Osteocyte (in vitro differentiated cells): ENCODE data around the gene RASSF5. TPM values are rescaled to one million over a fixed set of nuclear protein-coding genes. Genes with fewer than 3 reads are reported as not detected.
"Not testable (repeated sequence)": the region's sequence is repeated elsewhere in the genome, so short reads cannot be mapped to it uniquely, and the experiment has no call there.

Source experiments
- DNase-seq: peaks from one replicate; pipeline ENCODE4 v3.0.0; 2021; ENCODE audit warnings: mixed read lengths; ENCODE audit not compliant: unreplicated experiment; ENCODE audit errors: extremely low spot score
- H3K27ac Mint-ChIP-seq: one replicate; pipeline ENCODE4 v1.8.0; 2021; ENCODE audit warnings: mild to moderate bottlenecking, mixed read lengths; ENCODE audit not compliant: unreplicated experiment
- H3K27me3 Mint-ChIP-seq: one replicate; pipeline ENCODE4 v1.8.0; 2021; ENCODE audit warnings: mixed read lengths; ENCODE audit not compliant: unreplicated experiment
- H3K36me3 Mint-ChIP-seq: one replicate; pipeline ENCODE4 v1.8.0; 2021; ENCODE audit warnings: mixed read lengths; ENCODE audit not compliant: unreplicated experiment
- H3K4me1 Mint-ChIP-seq: one replicate; pipeline ENCODE4 v1.8.0; 2021; ENCODE audit warnings: mixed read lengths; ENCODE audit not compliant: unreplicated experiment
- H3K4me3 Mint-ChIP-seq: one replicate; pipeline ENCODE4 v1.8.0; 2021; ENCODE audit warnings: mild to moderate bottlenecking, moderate library complexity, mixed read lengths; ENCODE audit not compliant: unreplicated experiment
- H3K9me3 Mint-ChIP-seq: one replicate; pipeline ENCODE4 v1.8.0; 2021; ENCODE audit warnings: mixed read lengths; ENCODE audit not compliant: unreplicated experiment
- total RNA-seq: library from RNA; stranded (reverse); gene quantifications from 2 replicates; pipeline ENCODE4 v1.2.1, GENCODE V29; 2021
- TF ChIP-seq, protein P1 (sequence below): fragments of 200-600 bp; sonication (generic); IDR thresholded peaks from 2 replicates; pipeline ENCODE4 v1.5.0; 2021; ENCODE audit warnings: antibody characterized with exemption, mild to moderate bottlenecking, moderate library complexity

Gene RASSF5
- total RNA-seq, 1 donor from 2014 or later: not detected

DNA sequence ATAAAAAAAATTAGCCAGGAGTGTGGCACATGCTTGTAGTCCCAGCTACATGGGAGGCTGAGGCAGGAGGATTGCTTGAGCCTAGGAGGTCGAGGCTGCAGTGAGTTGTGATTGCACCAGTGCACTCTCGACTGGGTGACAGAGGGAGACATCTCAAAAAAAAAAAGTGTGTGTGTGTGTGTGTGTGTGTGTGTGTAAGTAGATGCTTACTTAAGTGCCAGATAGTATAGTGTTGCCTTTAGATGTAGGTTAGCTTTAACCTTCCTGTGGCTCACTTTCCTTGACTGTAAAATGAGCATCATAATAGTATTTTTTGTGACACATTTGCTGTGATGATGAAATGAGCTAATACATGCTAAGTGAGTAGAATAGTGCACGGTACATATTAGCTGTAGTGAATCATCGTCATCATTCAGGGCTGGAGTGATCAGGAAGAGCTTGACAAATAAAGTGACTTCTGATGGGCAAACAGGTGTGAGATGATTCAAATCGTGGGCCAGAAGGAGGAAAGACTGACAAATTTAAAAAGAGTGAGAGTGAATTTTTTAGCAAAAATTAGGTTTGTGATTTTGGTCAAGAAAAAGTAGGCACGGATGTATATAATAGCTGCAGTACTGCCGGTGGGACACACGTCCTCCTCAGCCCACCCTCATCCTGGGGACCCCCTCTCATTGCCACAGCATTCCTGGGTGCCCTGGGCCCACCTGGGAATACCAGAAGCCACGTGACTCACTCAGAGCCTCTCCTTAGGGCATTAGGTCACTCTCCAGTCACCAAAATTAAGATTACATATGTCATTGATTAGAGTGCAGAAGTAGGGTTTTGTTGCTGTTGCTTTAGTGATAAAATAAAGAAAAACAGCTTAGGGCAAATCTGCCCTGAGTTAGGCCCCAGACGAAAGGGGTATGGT, 71.0 kb downstream of the RASSF5 start:
- DNase-seq: no peak
- H3K27ac Mint-ChIP-seq: no peak overlapping the region

GRCh38 chr1:206578978-206579374, 71.6 kb downstream of the RASSF5 start:
- H3K36me3 Mint-ChIP-seq: no peaks in the 10 kb centered on the region
- H3K4me1 Mint-ChIP-seq: peaks cover 4% of the 10 kb centered on the region
- TF ChIP-seq, protein P1, sequence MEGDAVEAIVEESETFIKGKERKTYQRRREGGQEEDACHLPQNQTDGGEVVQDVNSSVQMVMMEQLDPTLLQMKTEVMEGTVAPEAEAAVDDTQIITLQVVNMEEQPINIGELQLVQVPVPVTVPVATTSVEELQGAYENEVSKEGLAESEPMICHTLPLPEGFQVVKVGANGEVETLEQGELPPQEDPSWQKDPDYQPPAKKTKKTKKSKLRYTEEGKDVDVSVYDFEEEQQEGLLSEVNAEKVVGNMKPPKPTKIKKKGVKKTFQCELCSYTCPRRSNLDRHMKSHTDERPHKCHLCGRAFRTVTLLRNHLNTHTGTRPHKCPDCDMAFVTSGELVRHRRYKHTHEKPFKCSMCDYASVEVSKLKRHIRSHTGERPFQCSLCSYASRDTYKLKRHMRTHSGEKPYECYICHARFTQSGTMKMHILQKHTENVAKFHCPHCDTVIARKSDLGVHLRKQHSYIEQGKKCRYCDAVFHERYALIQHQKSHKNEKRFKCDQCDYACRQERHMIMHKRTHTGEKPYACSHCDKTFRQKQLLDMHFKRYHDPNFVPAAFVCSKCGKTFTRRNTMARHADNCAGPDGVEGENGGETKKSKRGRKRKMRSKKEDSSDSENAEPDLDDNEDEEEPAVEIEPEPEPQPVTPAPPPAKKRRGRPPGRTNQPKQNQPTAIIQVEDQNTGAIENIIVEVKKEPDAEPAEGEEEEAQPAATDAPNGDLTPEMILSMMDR: no peak
- peaks cover 12% of the 10 kb centered on the region for H3K27me3 Mint-ChIP-seq
- H3K4me3 Mint-ChIP-seq: no peak overlapping the region
- no peak overlapping the region for H3K27ac Mint-ChIP-seq
- H3K9me3 Mint-ChIP-seq: no peaks in the 10 kb centered on the region
- no peak for DNase-seq

More for the DNA sequence above, 71.0 kb downstream of the RASSF5 start:
- Mint-ChIP-seq H3K27me3 (peaks cover 15% of the 10 kb centered on the region), H3K36me3 (no peaks in the 10 kb centered on the region), H3K4me3 (no peak overlapping the region), H3K9me3 (no peaks in the 10 kb centered on the region), H3K4me1 (peaks cover 4% of the 10 kb centered on the region)
- TF ChIP-seq, protein P1: no peak

DNA sequence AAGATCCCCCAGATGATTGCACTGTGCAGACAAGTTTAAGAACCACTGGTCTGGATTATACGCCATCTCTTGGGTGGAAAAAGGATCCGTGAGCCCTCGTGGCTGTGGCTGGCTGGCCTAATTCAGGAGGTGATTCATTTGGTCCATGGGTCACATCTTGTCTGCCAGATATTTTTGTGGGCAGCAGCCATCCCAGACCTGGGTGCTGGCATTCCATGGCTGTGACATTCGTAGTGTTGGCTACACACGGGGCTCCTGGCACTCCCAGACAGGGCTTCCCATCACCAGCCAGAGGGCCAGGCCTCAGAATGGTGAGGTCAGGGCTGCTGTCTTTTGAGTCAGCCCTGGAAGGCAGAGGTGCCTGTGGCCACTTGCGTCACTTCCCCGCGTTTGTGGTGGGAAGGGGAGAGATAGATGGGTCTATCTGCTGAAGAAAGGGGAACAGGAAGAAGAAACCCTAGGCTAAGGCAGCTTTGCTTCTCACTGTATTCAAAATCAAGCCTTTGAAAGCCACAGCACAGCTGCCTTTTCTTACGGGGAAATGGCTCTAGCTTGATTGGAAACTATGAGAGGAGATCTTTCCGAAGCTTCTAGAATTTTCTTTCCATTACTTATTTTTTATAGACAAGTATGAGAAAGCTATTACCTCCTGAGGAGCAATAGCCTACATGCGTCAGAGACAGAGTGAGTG, 72.6 kb downstream of the RASSF5 start:
- Mint-ChIP-seq H3K4me3 (no peak overlapping the region), H3K4me1 (peaks cover 4% of the 10 kb centered on the region), H3K36me3 (no peaks in the 10 kb centered on the region), H3K27me3 (peaks cover 12% of the 10 kb centered on the region), H3K27ac (no peak overlapping the region), H3K9me3 (no peaks in the 10 kb centered on the region)
- no peak for DNase-seq
- TF ChIP-seq, protein P1: no peak

DNA sequence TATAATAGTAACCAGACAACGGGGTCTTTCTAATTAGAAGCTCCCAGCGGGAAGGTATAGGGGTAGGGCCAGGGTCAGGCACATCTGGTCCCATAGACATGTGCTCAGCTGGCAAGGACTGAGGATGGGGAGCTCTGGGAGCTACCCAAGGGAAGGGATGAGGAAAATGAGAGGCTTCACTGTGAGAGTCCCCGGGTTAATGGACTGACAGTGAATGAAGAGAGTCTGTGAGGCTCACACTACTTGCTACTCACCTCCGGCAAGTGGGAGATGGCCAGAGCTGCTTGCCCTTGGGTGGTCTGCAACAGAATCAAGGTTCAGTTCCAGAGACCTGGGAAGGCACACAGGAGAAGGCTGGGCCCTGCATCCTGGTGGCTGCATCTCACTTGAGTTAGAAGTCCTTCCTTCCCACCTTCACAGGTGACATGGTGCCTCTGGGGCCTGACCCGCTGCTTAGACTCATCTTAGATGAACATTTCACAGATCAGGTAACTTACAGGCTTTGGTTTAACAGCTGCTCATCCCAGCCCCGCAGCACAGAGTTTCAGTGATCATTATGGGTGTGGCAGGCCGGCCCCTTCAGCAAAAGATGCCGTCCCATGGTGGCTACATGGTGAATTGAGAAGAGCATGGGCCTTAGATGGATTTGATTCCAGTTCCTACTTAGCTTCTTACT, 73.2 kb downstream of the RASSF5 start:
- no peak overlapping the region for H3K27ac Mint-ChIP-seq
- H3K36me3 Mint-ChIP-seq: peaks cover 1% of the 10 kb centered on the region
- H3K4me3 Mint-ChIP-seq: no peak overlapping the region
- H3K27me3 Mint-ChIP-seq: peaks cover 12% of the 10 kb centered on the region
- peaks cover 2% of the 10 kb centered on the region for H3K4me1 Mint-ChIP-seq
- H3K9me3 Mint-ChIP-seq: no peaks in the 10 kb centered on the region
- no peak for DNase-seq
- TF ChIP-seq, protein P1: no peak

DNA sequence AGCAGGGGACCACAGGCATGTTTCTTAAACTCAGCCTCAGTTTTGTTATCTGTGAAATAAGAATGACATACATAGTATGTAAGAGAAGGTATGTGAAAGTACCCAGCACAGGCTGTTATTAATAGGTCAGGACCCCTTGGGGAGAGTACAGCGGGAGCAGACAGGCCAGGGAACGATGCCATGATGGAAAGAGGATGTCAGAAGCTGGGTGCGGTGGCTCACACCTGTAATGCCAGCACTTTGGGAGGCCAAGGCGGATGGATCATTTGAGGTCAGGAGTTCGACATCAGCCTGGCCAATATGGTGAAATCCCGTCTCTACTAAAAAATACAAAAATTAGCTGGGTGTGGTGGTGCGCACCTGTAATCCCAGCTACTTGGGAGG, 73.8 kb downstream of the RASSF5 start:
- H3K4me3 Mint-ChIP-seq, H3K4me1 Mint-ChIP-seq, DNase-seq, H3K9me3 Mint-ChIP-seq, H3K27ac Mint-ChIP-seq, H3K36me3 Mint-ChIP-seq: not testable (repeated sequence)
- H3K27me3 Mint-ChIP-seq: peaks cover 12% of the 10 kb centered on the region
